ENCODE data around the gene MYORG. TPM values are rescaled to one million over a fixed set of nuclear protein-coding genes. Genes with fewer than 3 reads are reported as not detected.
A peak's percentile ranks its signal among the peaks of the same experiment; 100 is the strongest.

MYORG gene
- total RNA-seq, 1 experiment from 2014 or later, result 3.0 TPM

DNA sequence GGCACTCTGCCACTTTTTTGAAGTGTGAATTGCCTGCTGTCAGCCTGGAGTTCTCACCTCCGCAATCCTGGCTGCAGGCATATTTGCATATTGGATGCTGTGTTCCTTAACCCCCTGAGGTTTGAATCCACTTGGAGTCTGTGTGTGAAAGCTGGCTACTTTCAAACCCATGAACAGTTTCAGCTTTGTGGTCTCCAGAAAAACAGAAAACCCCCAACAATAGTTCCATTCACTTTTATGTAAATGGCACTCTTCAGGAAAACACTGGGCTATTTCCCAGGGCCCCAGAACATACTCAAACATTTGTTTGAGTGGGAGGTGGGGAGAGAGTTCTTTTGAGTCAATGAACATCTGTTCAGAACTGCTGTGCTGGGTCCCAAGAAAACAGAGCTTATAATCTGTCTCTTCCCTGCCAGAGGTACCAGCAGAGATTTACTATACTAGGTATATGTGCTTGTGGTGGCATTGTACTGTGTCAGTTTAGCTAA lies 42.3 kb downstream of the MYORG start:
- H3K9me3 ChIP-seq (ENCODE audit: insufficient read depth, low read depth), result no peaks in the 10 kb centered on the region
- no peaks in the 10 kb centered on the region for H3K36me3 ChIP-seq (ENCODE audit: low read depth)
- DNase-seq, result no peak
- 0 out of 2 replicates have a peak, but pooled peaks cover 5% of the 10 kb centered on the region for H3F3A ChIP-seq (ENCODE audit: insufficient read depth, low read depth)
- no peak overlapping the region for H3K4me2 ChIP-seq
- H3K27ac ChIP-seq, result no peak overlapping the region
- H3K27me3 ChIP-seq (ENCODE audit: insufficient read depth, low read depth), result no peaks in the 10 kb centered on the region
- no peak overlapping the region for H3K4me3 ChIP-seq
- intact Hi-C loops (cut with micrococcal nuclease; ENCODE audit: unreplicated experiment), result loop anchor here (5.0 kb wide), 1 partner anchor 213 kb away; no protein-coding TSS in a partner anchor
- ChIA-PET POLR2A (ENCODE audit: unreplicated experiment) (no interaction called here), CTCF (no interaction called here)
- peaks cover 11% of the 10 kb centered on the region for H3K79me2 ChIP-seq (ENCODE audit: low read depth)
- no peak for TF ChIP-seq EZH2 (IDR thresholded peaks at IDR 0.05; ENCODE audit: low read depth)
- TF ChIP-seq, protein P1, sequence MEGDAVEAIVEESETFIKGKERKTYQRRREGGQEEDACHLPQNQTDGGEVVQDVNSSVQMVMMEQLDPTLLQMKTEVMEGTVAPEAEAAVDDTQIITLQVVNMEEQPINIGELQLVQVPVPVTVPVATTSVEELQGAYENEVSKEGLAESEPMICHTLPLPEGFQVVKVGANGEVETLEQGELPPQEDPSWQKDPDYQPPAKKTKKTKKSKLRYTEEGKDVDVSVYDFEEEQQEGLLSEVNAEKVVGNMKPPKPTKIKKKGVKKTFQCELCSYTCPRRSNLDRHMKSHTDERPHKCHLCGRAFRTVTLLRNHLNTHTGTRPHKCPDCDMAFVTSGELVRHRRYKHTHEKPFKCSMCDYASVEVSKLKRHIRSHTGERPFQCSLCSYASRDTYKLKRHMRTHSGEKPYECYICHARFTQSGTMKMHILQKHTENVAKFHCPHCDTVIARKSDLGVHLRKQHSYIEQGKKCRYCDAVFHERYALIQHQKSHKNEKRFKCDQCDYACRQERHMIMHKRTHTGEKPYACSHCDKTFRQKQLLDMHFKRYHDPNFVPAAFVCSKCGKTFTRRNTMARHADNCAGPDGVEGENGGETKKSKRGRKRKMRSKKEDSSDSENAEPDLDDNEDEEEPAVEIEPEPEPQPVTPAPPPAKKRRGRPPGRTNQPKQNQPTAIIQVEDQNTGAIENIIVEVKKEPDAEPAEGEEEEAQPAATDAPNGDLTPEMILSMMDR (conservative IDR thresholded peaks at IDR 0.05), result no peak
- H3K4me1 ChIP-seq (replicated peaks; ENCODE audit: insufficient read depth), result peaks cover 4% of the 10 kb centered on the region; the same call in 1 of the 2 replicates
- H3K9me2 ChIP-seq (ENCODE audit: insufficient read depth), result no peaks in the 10 kb centered on the region
- BruUV-seq (replicated peaks), result no TSS peak
- H4K20me1 ChIP-seq (ENCODE audit: insufficient read depth), result no peaks in the 10 kb centered on the region
- H2AFZ ChIP-seq, result no peak overlapping the region

DNA sequence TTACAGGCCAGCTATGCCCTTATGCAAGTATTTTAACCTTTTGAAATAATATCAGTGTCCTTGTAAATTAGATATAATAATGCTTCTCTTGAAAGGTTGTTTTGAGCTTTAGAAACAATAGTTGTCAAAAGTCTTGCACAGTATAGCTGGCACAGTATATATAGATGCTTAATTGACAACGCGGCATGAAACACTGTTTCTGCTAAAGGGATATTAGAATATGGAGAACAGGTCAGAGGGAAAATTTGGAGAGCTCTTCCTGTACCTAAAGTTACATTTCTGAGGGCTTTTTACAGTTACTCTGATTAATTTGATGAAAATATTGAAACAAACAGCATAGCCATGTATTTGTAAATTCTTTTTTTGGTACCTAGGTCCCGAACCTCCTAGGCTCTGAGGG lies 42.9 kb downstream of the MYORG start:
- POLR2A ChIA-PET (ENCODE audit: unreplicated experiment), result no interaction called here
- no peaks in the 10 kb centered on the region for H3K36me3 ChIP-seq (ENCODE audit: low read depth)
- H4K20me1 ChIP-seq (ENCODE audit: insufficient read depth), result no peaks in the 10 kb centered on the region
- 0 out of 2 replicates have a peak, but pooled peaks cover 5% of the 10 kb centered on the region for H3F3A ChIP-seq (ENCODE audit: insufficient read depth, low read depth)
- intact Hi-C loops (cut with micrococcal nuclease; ENCODE audit: unreplicated experiment), result loop anchor here (2.0 to 5.0 kb wide), 3 partner anchors 45 to 269 kb away; no protein-coding TSS in a partner anchor
- no peaks in the 10 kb centered on the region for H3K27me3 ChIP-seq (ENCODE audit: insufficient read depth, low read depth)
- no peak overlapping the region for H3K4me3 ChIP-seq
- no peaks in the 10 kb centered on the region for H3K9me3 ChIP-seq (ENCODE audit: insufficient read depth, low read depth)
- no peak overlapping the region for H3K27ac ChIP-seq
- H2AFZ ChIP-seq, result no peak overlapping the region
- CTCF ChIA-PET, result no interaction called here
- H3K9me2 ChIP-seq (ENCODE audit: insufficient read depth), result no peaks in the 10 kb centered on the region
- H3K4me2 ChIP-seq, result no peak overlapping the region
- TF ChIP-seq EZH2 (IDR thresholded peaks at IDR 0.05; ENCODE audit: low read depth), result no peak
- TF ChIP-seq, protein P1 (conservative IDR thresholded peaks at IDR 0.05), result no peak
- no TSS peak for BruUV-seq (replicated peaks)
- H3K4me1 ChIP-seq (replicated peaks; ENCODE audit: insufficient read depth), result peaks cover 4% of the 10 kb centered on the region; the same call in 1 of the 2 replicates
- no peak for DNase-seq
- peaks cover 11% of the 10 kb centered on the region for H3K79me2 ChIP-seq (ENCODE audit: low read depth)

DNA sequence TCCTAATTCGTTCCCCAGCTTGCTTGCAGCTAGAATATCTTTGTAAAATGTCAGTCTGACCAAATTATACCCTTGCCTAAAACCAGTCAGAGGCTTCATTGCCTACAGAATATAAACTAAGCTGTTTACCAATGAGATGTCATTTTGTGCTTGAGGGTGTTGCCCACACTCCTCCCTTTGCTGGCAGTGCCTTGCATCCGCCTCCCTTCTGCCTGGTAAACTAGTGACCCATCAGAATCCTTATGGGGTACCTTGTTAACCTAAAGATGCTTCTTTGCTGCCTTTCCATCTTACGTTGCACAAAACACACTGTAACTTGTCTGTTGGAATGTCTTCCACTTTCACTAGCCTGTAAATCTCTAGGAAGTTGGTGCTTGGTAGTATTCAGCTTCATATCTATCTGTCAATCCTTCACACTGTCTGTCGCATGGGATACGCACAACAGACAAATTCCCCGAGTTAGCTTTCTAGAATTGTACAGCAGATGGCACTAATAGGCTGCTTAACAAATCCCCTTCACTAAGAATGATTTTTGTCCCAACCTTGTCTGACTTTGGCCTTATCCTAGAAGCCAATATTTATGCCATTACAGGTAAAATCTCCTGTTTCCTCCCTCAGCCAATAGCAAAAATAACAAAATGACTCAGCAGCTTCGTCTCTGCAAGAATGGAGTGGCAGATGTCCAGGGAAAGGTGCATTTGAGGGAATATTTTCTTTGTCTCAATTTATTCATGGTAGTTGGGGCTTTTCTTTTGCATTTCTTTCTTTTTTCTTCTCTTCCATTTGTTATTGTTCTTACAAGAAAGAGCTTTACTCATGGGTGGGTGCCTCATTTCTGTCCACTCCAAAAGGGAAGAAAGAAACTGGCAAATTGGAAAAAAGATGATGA lies 44.4 kb downstream of the MYORG start:
- Histone ChIP-seq H4K20me1 (ENCODE audit: insufficient read depth) (no peaks in the 10 kb centered on the region), H3K4me2 (no peak overlapping the region), H3K9me3 (ENCODE audit: insufficient read depth, low read depth) (no peaks in the 10 kb centered on the region), H3K4me3 (no peak overlapping the region), H3K4me1 (replicated peaks; ENCODE audit: insufficient read depth) (peaks cover 4% of the 10 kb centered on the region; the same call in 1 of the 2 replicates), H3K79me2 (ENCODE audit: low read depth) (peaks cover 23% of the 10 kb centered on the region), H3F3A (ENCODE audit: insufficient read depth, low read depth) (0 out of 2 replicates have a peak, but pooled peaks cover 5% of the 10 kb centered on the region), H3K27ac (no peak overlapping the region), H3K9me2 (ENCODE audit: insufficient read depth) (no peaks in the 10 kb centered on the region), H2AFZ (no peak overlapping the region), H3K36me3 (ENCODE audit: low read depth) (no peaks in the 10 kb centered on the region), H3K27me3 (ENCODE audit: insufficient read depth, low read depth) (no peaks in the 10 kb centered on the region)
- intact Hi-C loops (cut with micrococcal nuclease; ENCODE audit: unreplicated experiment), result loop anchor here (2.0 to 5.0 kb wide), 3 partner anchors 46 to 270 kb away; no protein-coding TSS in a partner anchor
- POLR2A ChIA-PET (ENCODE audit: unreplicated experiment), result interaction anchor here (0.6 kb wide), 1 partner anchor 23 kb away, joined by 9 read pairs; no protein-coding TSS in a partner anchor
- DNase-seq, result no peak
- no TSS peak for BruUV-seq (replicated peaks)
- TF ChIP-seq, protein P1 (conservative IDR thresholded peaks at IDR 0.05), result peak; percentile 50
- no peak for TF ChIP-seq EZH2 (IDR thresholded peaks at IDR 0.05; ENCODE audit: low read depth)
- CTCF ChIA-PET, result interaction anchor here (1.3 kb wide), 1 partner anchor 259 kb away, joined by 4 read pairs; no protein-coding TSS in a partner anchor

Measured in PC-9 (cell line).